ENCODE results near the gene MAFB.
A peak's percentile ranks its signal among the peaks of the same experiment; 100 is the strongest.
"Not testable (repeated sequence)": the region's sequence is repeated elsewhere in the genome, so short reads cannot be mapped to it uniquely, and the experiment has no call there.

Gene MAFB

GRCh38 chr20:40689100-40689942 lies at the start of gene MAFB:
Gene MAFB, minus strand, starts transcription at chr20:40689236. Its CDS starts 386 bp downstream, at chr20:40688850.
- DNase-seq, result peak; percentile 49

- DNase-seq, result not testable (repeated sequence)
Measured at GRCh38 chr20:40736468-40736867, 47.4 kb upstream of the MAFB start.

GRCh38 chr20:40728996-40729395 lies 40.0 kb upstream of the MAFB start:
- DNase-seq, result no peak

GRCh38 chr20:40728470-40728869 lies 39.4 kb upstream of the MAFB start:
- no peak for DNase-seq

GRCh38 chr20:40727960-40728359 lies 38.9 kb upstream of the MAFB start:
- no peak for DNase-seq

- no peak for DNase-seq
Measured at GRCh38 chr20:40726776-40727175, 37.7 kb upstream of the MAFB start.

- DNase-seq, result no peak
Measured at GRCh38 chr20:40724566-40724965, 35.5 kb upstream of the MAFB start.

GRCh38 chr20:40720826-40721225 lies 31.8 kb upstream of the MAFB start:
- peak; percentile 14 for DNase-seq

- no peak for DNase-seq
Measured at GRCh38 chr20:40720099-40720498, 31.1 kb upstream of the MAFB start.

GRCh38 chr20:40718982-40719729 lies 30.1 kb upstream of the MAFB start:
- peak; percentile 83 for DNase-seq

GRCh38 chr20:40718214-40718977 lies 29.4 kb upstream of the MAFB start:
- DNase-seq, result no peak

- DNase-seq, result no peak
Measured at GRCh38 chr20:40717343-40717865, 28.4 kb upstream of the MAFB start.

- no peak for DNase-seq
Measured at GRCh38 chr20:40715491-40715890, 26.5 kb upstream of the MAFB start.

- no peak for DNase-seq
Measured at GRCh38 chr20:40714916-40715315, 25.9 kb upstream of the MAFB start.

GRCh38 chr20:40714109-40714508 lies 25.1 kb upstream of the MAFB start:
- DNase-seq, result no peak

- DNase-seq, result no peak
Measured at GRCh38 chr20:40713508-40713907, 24.5 kb upstream of the MAFB start.

- no peak for DNase-seq
Measured at GRCh38 chr20:40711079-40711478, 22.0 kb upstream of the MAFB start.

GRCh38 chr20:40710603-40711002 lies 21.6 kb upstream of the MAFB start:
- no peak for DNase-seq

- peak; percentile 7 for DNase-seq
Measured at GRCh38 chr20:40706977-40707582, 18.0 kb upstream of the MAFB start.

- DNase-seq, result no peak
Measured at GRCh38 chr20:40705413-40705812, 16.4 kb upstream of the MAFB start.

GRCh38 chr20:40704828-40705227 lies 15.8 kb upstream of the MAFB start:
- no peak for DNase-seq

GRCh38 chr20:40703975-40704530 lies 15.0 kb upstream of the MAFB start:
- DNase-seq, result no peak
